ENCODE measurements around the gene DIAPH3. TPM values are rescaled to one million over a fixed set of nuclear protein-coding genes. Genes with fewer than 3 reads are reported as not detected.

The DIAPH3 gene
- polyA plus RNA-seq, 1 donor from 2014 or later, result 0.37 TPM

GRCh38 chr13:60016229-60016628, 147.5 kb downstream of the DIAPH3 start:
- Histone ChIP-seq H3K27ac (ENCODE audit: low read length) (no peak overlapping the region), H3K9me2 (ENCODE audit: insufficient read depth, low read length) (no peaks in the 10 kb centered on the region), H3K4me2 (ENCODE audit: low read length) (no peak overlapping the region), H3K36me3 (ENCODE audit: insufficient read depth, low read length) (no peaks in the 10 kb centered on the region), H3K9me3 (ENCODE audit: low read length) (no peaks in the 10 kb centered on the region), H4K20me1 (ENCODE audit: insufficient read depth) (no peaks in the 10 kb centered on the region), H3K9ac (ENCODE audit: low read length) (no peak overlapping the region), H3K79me2 (replicated peaks; ENCODE audit: insufficient read depth, low read length) (no peaks in the 10 kb centered on the region), H3F3A (ENCODE audit: insufficient read depth, low read length, poor library complexity, severe bottlenecking) (no peaks in the 10 kb centered on the region), H3K4me3 (ENCODE audit: low read length) (no peak overlapping the region), H2AFZ (ENCODE audit: low read depth, low read length) (no peak overlapping the region), H3K27me3 (ENCODE audit: insufficient read depth, low read depth, low read length) (no peaks in the 10 kb centered on the region)
- TF ChIP-seq EP300 (conservative IDR thresholded peaks at IDR 0.05; ENCODE audit: poor library complexity, severe bottlenecking), result no peak
- TF ChIP-seq, protein P1, sequence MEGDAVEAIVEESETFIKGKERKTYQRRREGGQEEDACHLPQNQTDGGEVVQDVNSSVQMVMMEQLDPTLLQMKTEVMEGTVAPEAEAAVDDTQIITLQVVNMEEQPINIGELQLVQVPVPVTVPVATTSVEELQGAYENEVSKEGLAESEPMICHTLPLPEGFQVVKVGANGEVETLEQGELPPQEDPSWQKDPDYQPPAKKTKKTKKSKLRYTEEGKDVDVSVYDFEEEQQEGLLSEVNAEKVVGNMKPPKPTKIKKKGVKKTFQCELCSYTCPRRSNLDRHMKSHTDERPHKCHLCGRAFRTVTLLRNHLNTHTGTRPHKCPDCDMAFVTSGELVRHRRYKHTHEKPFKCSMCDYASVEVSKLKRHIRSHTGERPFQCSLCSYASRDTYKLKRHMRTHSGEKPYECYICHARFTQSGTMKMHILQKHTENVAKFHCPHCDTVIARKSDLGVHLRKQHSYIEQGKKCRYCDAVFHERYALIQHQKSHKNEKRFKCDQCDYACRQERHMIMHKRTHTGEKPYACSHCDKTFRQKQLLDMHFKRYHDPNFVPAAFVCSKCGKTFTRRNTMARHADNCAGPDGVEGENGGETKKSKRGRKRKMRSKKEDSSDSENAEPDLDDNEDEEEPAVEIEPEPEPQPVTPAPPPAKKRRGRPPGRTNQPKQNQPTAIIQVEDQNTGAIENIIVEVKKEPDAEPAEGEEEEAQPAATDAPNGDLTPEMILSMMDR (IDR thresholded peaks at IDR 0.05; ENCODE audit: poor library complexity, severe bottlenecking), result no peak
- no peak for TF ChIP-seq MXI1 (conservative IDR thresholded peaks at IDR 0.05; ENCODE audit: poor library complexity, severe bottlenecking)
- TF ChIP-seq, protein P2, sequence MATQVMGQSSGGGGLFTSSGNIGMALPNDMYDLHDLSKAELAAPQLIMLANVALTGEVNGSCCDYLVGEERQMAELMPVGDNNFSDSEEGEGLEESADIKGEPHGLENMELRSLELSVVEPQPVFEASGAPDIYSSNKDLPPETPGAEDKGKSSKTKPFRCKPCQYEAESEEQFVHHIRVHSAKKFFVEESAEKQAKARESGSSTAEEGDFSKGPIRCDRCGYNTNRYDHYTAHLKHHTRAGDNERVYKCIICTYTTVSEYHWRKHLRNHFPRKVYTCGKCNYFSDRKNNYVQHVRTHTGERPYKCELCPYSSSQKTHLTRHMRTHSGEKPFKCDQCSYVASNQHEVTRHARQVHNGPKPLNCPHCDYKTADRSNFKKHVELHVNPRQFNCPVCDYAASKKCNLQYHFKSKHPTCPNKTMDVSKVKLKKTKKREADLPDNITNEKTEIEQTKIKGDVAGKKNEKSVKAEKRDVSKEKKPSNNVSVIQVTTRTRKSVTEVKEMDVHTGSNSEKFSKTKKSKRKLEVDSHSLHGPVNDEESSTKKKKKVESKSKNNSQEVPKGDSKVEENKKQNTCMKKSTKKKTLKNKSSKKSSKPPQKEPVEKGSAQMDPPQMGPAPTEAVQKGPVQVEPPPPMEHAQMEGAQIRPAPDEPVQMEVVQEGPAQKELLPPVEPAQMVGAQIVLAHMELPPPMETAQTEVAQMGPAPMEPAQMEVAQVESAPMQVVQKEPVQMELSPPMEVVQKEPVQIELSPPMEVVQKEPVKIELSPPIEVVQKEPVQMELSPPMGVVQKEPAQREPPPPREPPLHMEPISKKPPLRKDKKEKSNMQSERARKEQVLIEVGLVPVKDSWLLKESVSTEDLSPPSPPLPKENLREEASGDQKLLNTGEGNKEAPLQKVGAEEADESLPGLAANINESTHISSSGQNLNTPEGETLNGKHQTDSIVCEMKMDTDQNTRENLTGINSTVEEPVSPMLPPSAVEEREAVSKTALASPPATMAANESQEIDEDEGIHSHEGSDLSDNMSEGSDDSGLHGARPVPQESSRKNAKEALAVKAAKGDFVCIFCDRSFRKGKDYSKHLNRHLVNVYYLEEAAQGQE (IDR thresholded peaks at IDR 0.05; ENCODE audit: borderline replicate concordance), result no peak
- TF ChIP-seq RAD21 (conservative IDR thresholded peaks at IDR 0.05), result no peak

DNA sequence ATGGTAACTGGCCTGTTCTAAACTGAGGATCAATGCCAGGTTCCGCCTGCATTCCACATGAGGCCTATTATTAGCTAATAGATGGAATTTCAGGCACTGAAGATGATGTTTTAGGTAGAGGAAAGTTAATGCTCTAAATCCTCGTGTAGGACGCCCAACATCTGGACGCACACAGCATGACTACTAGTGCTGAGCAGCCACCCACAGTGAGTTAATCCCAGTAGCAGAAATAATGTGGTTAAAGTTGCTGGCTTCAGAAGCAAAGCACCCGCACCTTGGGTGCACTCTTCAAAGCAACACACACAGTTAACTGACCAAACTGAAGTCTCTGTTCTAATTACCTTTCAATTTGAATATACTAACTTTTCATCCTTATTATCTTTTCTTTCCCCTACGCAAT, 150.6 kb downstream of the DIAPH3 start:
- Histone ChIP-seq H3K79me2 (replicated peaks; ENCODE audit: insufficient read depth, low read length) (no peaks in the 10 kb centered on the region), H3K9me3 (ENCODE audit: low read length) (no peaks in the 10 kb centered on the region), H3K9me2 (ENCODE audit: insufficient read depth, low read length) (no peaks in the 10 kb centered on the region), H4K20me1 (ENCODE audit: insufficient read depth) (no peaks in the 10 kb centered on the region), H3K36me3 (ENCODE audit: insufficient read depth, low read length) (no peaks in the 10 kb centered on the region), H3F3A (ENCODE audit: insufficient read depth, low read length, poor library complexity, severe bottlenecking) (no peaks in the 10 kb centered on the region), H3K4me3 (ENCODE audit: low read length) (no peak overlapping the region), H2AFZ (ENCODE audit: low read depth, low read length) (no peak overlapping the region), H3K9ac (ENCODE audit: low read length) (no peak overlapping the region), H3K27ac (ENCODE audit: low read length) (no peak overlapping the region), H3K27me3 (ENCODE audit: insufficient read depth, low read depth, low read length) (no peaks in the 10 kb centered on the region), H3K4me2 (ENCODE audit: low read length) (no peak overlapping the region)
- no peak for TF ChIP-seq EP300 (conservative IDR thresholded peaks at IDR 0.05; ENCODE audit: poor library complexity, severe bottlenecking)
- no peak for TF ChIP-seq TAF1 (IDR thresholded peaks at IDR 0.05; ENCODE audit: low read depth)
- TF ChIP-seq RAD21 (conservative IDR thresholded peaks at IDR 0.05), result no peak
- TF ChIP-seq MXI1 (conservative IDR thresholded peaks at IDR 0.05; ENCODE audit: poor library complexity, severe bottlenecking), result no peak
- TF ChIP-seq, protein P2 (IDR thresholded peaks at IDR 0.05; ENCODE audit: borderline replicate concordance), result no peak
- no peak for TF ChIP-seq POLR2AphosphoS5 (IDR thresholded peaks at IDR 0.05)
- no peak for TF ChIP-seq SMC3 (conservative IDR thresholded peaks at IDR 0.05; ENCODE audit: poor library complexity)
- TF ChIP-seq, protein P1 (IDR thresholded peaks at IDR 0.05; ENCODE audit: poor library complexity, severe bottlenecking), result no peak
- no peak for TF ChIP-seq EZH2 (IDR thresholded peaks at IDR 0.05; ENCODE audit: borderline replicate concordance, insufficient read depth, low read length, poor library complexity, severe bottlenecking)
